ENCODE data around the gene MBTD1. TPM values are rescaled to one million over a fixed set of nuclear protein-coding genes. Genes with fewer than 3 reads are reported as not detected.

MBTD1 gene
- total RNA-seq, 3 donors from 2014 or later, result 19.4 to 34.5 (median 24.9) TPM

GRCh38 chr17:51289696-51290111, 29.9 kb upstream of the MBTD1 start:
- TF ChIP-seq CTCF (IDR thresholded peaks at IDR 0.05) (no peak), POLR2A (IDR thresholded peaks at IDR 0.05) (no peak), POLR2AphosphoS5 (IDR thresholded peaks at IDR 0.05) (no peak)
- no peaks in the 10 kb centered on the region for H3K9me3 ChIP-seq
- no peak overlapping the region for H3K27ac ChIP-seq
- H3K36me3 ChIP-seq, result peaks cover 5% of the 10 kb centered on the region
- H3K4me1 ChIP-seq, result no peaks in the 10 kb centered on the region
- no peak for DNase-seq (ENCODE audit: low spot score in 2 of 2)
- intact Hi-C loops (cut with DNase I; ENCODE audit: low total_unique reads), result no loop called here
- H3K27me3 ChIP-seq, result no peaks in the 10 kb centered on the region
- no peak overlapping the region for H3K4me3 ChIP-seq

GRCh38 chr17:51287412-51287811, 27.6 kb upstream of the MBTD1 start:
- TF ChIP-seq POLR2A (IDR thresholded peaks at IDR 0.05) (no peak), CTCF (IDR thresholded peaks at IDR 0.05) (no peak), POLR2AphosphoS5 (IDR thresholded peaks at IDR 0.05) (no peak)
- intact Hi-C loops (cut with DNase I; ENCODE audit: low total_unique reads), result no loop called here
- DNase-seq (ENCODE audit: low spot score in 2 of 2), result no peak
- no peak overlapping the region for H3K27ac ChIP-seq
- H3K9me3 ChIP-seq, result no peaks in the 10 kb centered on the region
- H3K36me3 ChIP-seq, result peaks cover 5% of the 10 kb centered on the region
- H3K4me1 ChIP-seq, result no peaks in the 10 kb centered on the region
- H3K4me3 ChIP-seq, result no peak overlapping the region
- no peaks in the 10 kb centered on the region for H3K27me3 ChIP-seq

DNA sequence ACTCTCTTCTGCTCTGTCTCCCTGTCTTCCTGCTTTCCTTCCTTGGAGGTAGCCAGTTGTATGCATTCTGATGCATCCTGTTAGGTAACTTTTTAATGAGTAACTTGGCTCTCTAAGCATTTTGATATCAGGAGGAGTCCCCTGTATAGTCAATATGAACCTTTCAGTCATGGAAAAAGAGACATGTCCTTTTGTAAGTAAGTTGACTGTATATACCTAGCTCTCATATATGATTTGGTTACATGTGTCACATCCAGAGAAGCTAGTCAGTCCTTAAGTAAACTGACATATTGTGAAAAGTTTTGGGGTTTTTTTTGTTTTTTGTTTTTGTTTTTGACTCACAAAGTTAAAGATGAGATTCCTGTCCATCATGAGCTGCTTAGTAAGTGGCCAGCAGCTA, 19.3 kb upstream of the MBTD1 start:
- TF ChIP-seq CTCF (IDR thresholded peaks at IDR 0.05), result no peak
- no peak for TF ChIP-seq POLR2AphosphoS5 (IDR thresholded peaks at IDR 0.05)
- TF ChIP-seq POLR2A (IDR thresholded peaks at IDR 0.05), result no peak

GRCh38 chr17:51275381-51275780, 15.5 kb upstream of the MBTD1 start:
- Histone ChIP-seq H3K4me1 (no peaks in the 10 kb centered on the region), H3K27me3 (no peaks in the 10 kb centered on the region), H3K27ac (no peak overlapping the region), H3K4me3 (no peak overlapping the region), H3K36me3 (peaks cover 10% of the 10 kb centered on the region), H3K9me3 (no peaks in the 10 kb centered on the region)
- intact Hi-C loops (cut with DNase I; ENCODE audit: low total_unique reads), result no loop called here
- no peak for DNase-seq (ENCODE audit: low spot score in 2 of 2)
- TF ChIP-seq POLR2A (IDR thresholded peaks at IDR 0.05), result no peak
- TF ChIP-seq CTCF (IDR thresholded peaks at IDR 0.05), result no peak
- no peak for TF ChIP-seq POLR2AphosphoS5 (IDR thresholded peaks at IDR 0.05)

More for the DNA sequence above, 19.3 kb upstream of the MBTD1 start:
- DNase-seq (ENCODE audit: low spot score in 2 of 2), result no peak
- no peaks in the 10 kb centered on the region for H3K27me3 ChIP-seq
- H3K27ac ChIP-seq, result no peak overlapping the region
- H3K4me1 ChIP-seq, result no peaks in the 10 kb centered on the region
- peaks cover 10% of the 10 kb centered on the region for H3K36me3 ChIP-seq
- H3K4me3 ChIP-seq, result no peak overlapping the region
- H3K9me3 ChIP-seq, result no peaks in the 10 kb centered on the region
- intact Hi-C loops (cut with DNase I; ENCODE audit: low total_unique reads), result no loop called here

GRCh38 chr17:51272812-51273211, 13.0 kb upstream of the MBTD1 start:
- no peaks in the 10 kb centered on the region for H3K9me3 ChIP-seq
- H3K27me3 ChIP-seq, result no peaks in the 10 kb centered on the region
- H3K4me1 ChIP-seq, result no peaks in the 10 kb centered on the region
- TF ChIP-seq POLR2A (IDR thresholded peaks at IDR 0.05) (no peak), CTCF (IDR thresholded peaks at IDR 0.05) (no peak), POLR2AphosphoS5 (IDR thresholded peaks at IDR 0.05) (no peak)
- DNase-seq (ENCODE audit: low spot score in 2 of 2), result no peak
- intact Hi-C loops (cut with DNase I; ENCODE audit: low total_unique reads), result no loop called here
- H3K4me3 ChIP-seq, result no peak overlapping the region
- peaks cover 3% of the 10 kb centered on the region for H3K36me3 ChIP-seq
- H3K27ac ChIP-seq, result no peak overlapping the region

Measured in breast epithelium (tissue), 4 donors.